T-cell (primary cell): Measurements from ENCODE around the gene CCL20. TPM values are rescaled to one million over a fixed set of nuclear protein-coding genes. Genes with fewer than 3 reads are reported as not detected.
A peak's percentile ranks its signal among the peaks of the same experiment; 100 is the strongest.

ENCODE experiments used
- ATAC-seq, 4 experiments: fragments of 200-7000 bp in 3 of 4; fragments of 150-1000 bp in 1 of 4; cut with Tn5 transposase; replicated peaks in 1 of 4; 1 replicate in 3 of 4; 2 replicates in 1 of 4; pipeline ENCODE4 v1.10.0; 2021; ENCODE audit warnings: moderate library complexity in 3 of 4, mild to moderate bottlenecking in 2 of 4, moderate number of reproducible peaks in 1 of 4
- CTCF ChIA-PET, 2 donors: fragments of 300-600 bp; sonication (Branson Sonifier 250); formaldehyde crosslinking; loops; one replicate each; lab custom pipeline; 2022; ENCODE audit warnings: antibody characterized with exemption in 2 of 2; lab: Charles Lee
- POLR2A ChIA-PET, 2 donors: fragments of 300-600 bp; sonication (Branson Sonifier 250); formaldehyde crosslinking; loops; one replicate each; lab custom pipeline; 2022; ENCODE audit warnings: antibody characterized with exemption in 2 of 2; lab: Charles Lee
- DNase-seq, 35 experiments: peaks; one replicate each; pipeline versions ENCODE4 v3.0.0 to v3.0.0-alpha.2; 2013 to 2023
- H3K27ac ChIP-seq: one replicate; pipeline ENCODE4 v1.5.1; 2013; ENCODE audit warnings: low read length
- H3K27me3 ChIP-seq, 2 experiments: replicated peaks in 1 of 2; 1 replicate in 1 of 2; 2 replicates in 1 of 2; pipeline versions ENCODE4 v1.6.1 to v1.7.0; 2013; ENCODE audit warnings: low read length in 1 of 2, mixed read lengths in 1 of 2; ENCODE audit not compliant: control insufficient read depth in 2 of 2, insufficient read depth in 2 of 2; ENCODE audit errors: extremely low read depth in 1 of 2
- H3K36me3 ChIP-seq, 2 donors: 1 replicate in 1 of 2; 2 replicates in 1 of 2; pipeline versions ENCODE4 v1.6.1 to v1.7.0; 2013; ENCODE audit warnings: low read length in 1 of 2; ENCODE audit not compliant: control insufficient read depth in 2 of 2, insufficient read depth in 1 of 2; ENCODE audit errors: extremely low read depth in 1 of 2
- H3K4me1 ChIP-seq, 2 experiments: 1 replicate in 1 of 2; 2 replicates in 1 of 2; pipeline versions ENCODE4 v1.6.1 to v1.7.0; 2013; ENCODE audit warnings: low read length in 2 of 2, mixed read lengths in 1 of 2; ENCODE audit not compliant: insufficient read depth in 2 of 2, control insufficient read depth in 1 of 2; ENCODE audit errors: extremely low read depth in 1 of 2
- H3K4me3 ChIP-seq, 2 donors: 1 replicate in 1 of 2; 2 replicates in 1 of 2; pipeline versions ENCODE4 v1.5.1 to v1.7.0; 2013; ENCODE audit warnings: mild to moderate bottlenecking in 2 of 2, low read length in 1 of 2, moderate library complexity in 1 of 2; ENCODE audit not compliant: control insufficient read depth in 1 of 2; ENCODE audit errors: extremely low read depth in 1 of 2
- H3K9me3 ChIP-seq: 2 replicates; pipeline ENCODE4 v1.7.0; 2013
- H3K27ac Mint-ChIP-seq, 2 donors: one replicate each; pipeline ENCODE4 v1.8.0; 2020 to 2021; ENCODE audit warnings: mild to moderate bottlenecking in 2 of 2, mixed read lengths in 2 of 2
- H3K27me3 Mint-ChIP-seq, 2 donors: one replicate each; pipeline ENCODE4 v1.8.0; 2021 to 2022; ENCODE audit warnings: mixed read lengths in 2 of 2
- H3K36me3 Mint-ChIP-seq: one replicate; pipeline ENCODE4 v1.8.0; 2021; ENCODE audit warnings: mixed read lengths
- H3K4me1 Mint-ChIP-seq, 3 donors: one replicate each; pipeline ENCODE4 v1.8.0; 2020 to 2022; ENCODE audit warnings: mixed read lengths in 3 of 3, mild to moderate bottlenecking in 1 of 3
- H3K4me3 Mint-ChIP-seq, 3 donors: one replicate each; pipeline ENCODE4 v1.8.0; 2020 to 2022; ENCODE audit warnings: mild to moderate bottlenecking in 3 of 3, mixed read lengths in 3 of 3, moderate library complexity in 3 of 3
- H3K9me3 Mint-ChIP-seq, 3 donors: one replicate each; pipeline ENCODE4 v1.8.0; 2020 to 2022; ENCODE audit warnings: mixed read lengths in 3 of 3
- WGBS: methylation state at CpG from one replicate; pipeline ENCODE4 v1.1.5; 2013; ENCODE audit warnings: missing lambda C conversion rate; ENCODE audit not compliant: insufficient coverage; 5-methylcytosine and 5-hydroxymethylcytosine counted together
- total RNA-seq, 35 experiments: library from RNA in 6 of 35; stranded (reverse) in 6 of 35; fragments of 120-200 nt in 1 of 35; gene quantifications; one replicate each; pipeline versions ENCODE4 v1.2.1 to v1.2.4 and lab custom pipeline; 2013 to 2026

The CCL20 gene
- total RNA-seq, 5 donors from 2014 or later (not counting 1 experiment from before 2014, with no cell fraction given) = 1.8 to 3.0 (median 1.9) TPM; not detected in 2

DNA sequence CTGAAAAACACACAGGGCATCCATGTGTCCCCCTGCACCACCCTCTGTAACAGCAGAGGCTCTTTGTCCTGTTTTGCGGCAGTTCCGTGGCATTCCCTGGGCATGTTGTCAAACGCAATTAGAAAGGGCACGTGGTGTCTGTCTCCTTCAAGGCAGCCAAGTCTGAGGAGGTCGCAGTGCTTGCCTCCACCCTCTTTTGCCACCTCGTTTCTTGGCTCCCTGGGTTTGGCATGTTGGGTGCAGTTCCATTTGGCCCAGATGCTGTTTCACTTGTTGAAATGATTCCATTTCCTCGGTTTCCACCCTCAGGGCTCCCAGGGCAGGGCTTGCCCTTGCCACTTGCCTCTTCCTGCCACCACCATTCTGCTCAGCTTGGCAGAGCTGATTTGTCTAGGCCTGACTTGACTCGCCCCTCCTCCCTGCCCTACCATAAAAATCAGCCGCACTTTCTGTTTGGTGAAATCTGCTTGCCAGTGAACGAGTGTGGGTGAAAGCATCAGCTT is 12.4 kb downstream of the CCL20 start:
- WGBS = 48% methylated on average over 7 of the region's 10 CpGs
- H3K27me3 ChIP-seq = peaks cover 0 to 5% of the 10 kb centered on the region in 2 experiments
- H3K4me3 ChIP-seq = no peak overlapping the region
- no peaks in the 10 kb centered on the region for H3K9me3 Mint-ChIP-seq
- ATAC-seq = peak in 2 of 4 experiments; percentile 36 to 71
- no peaks in the 10 kb centered on the region for H3K36me3 Mint-ChIP-seq
- no peaks in the 10 kb centered on the region for H3K9me3 ChIP-seq
- H3K27me3 Mint-ChIP-seq = peaks cover 2 to 4% of the 10 kb centered on the region in 2 donors
- ChIA-PET CTCF (no interaction called here), POLR2A (no interaction called here)
- DNase-seq = peak in 5 of 35 experiments; percentile 8 to 41 (median 14)
- H3K4me1 ChIP-seq = peaks cover 0 to 5% of the 10 kb centered on the region in 2 experiments
- peaks cover 0 to 13% (median 2%) of the 10 kb centered on the region in 3 donors for H3K4me1 Mint-ChIP-seq
- no peaks in the 10 kb centered on the region for H3K36me3 ChIP-seq
- peak overlapping the region; percentile 65 to 76 for H3K27ac Mint-ChIP-seq
- no peak overlapping the region for H3K4me3 Mint-ChIP-seq
- peak overlapping the region; percentile 62 for H3K27ac ChIP-seq

DNA sequence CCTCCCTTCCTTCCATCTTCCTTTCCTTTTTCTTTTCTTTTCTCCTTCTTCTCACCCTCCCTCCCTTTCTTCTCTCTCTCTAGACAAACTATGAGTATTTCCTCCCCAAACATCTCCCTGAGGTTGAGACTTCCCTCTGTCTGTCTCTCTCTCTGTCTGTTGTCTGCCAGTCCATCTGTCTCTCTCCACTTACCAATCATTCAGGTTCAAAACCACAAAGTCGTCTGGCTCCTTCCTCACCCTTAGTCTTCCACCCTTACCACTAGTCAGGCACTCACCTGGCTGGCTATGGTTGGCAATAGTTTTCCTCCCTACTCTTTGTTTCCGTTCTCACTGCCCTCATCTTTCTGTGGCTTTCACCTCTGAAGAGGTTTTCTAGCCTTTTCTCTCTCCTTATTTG is 12.9 kb downstream of the CCL20 start:
- peak overlapping the region; percentile 62 for H3K27ac ChIP-seq
- Mint-ChIP-seq H3K27ac (peak overlapping the region; percentile 29 to 65), H3K27me3 (peaks cover 0 to 2% of the 10 kb centered on the region in 2 donors), H3K9me3 (no peaks in the 10 kb centered on the region), H3K4me1 (peaks cover 0 to 13% (median 2%) of the 10 kb centered on the region in 3 donors), H3K36me3 (no peaks in the 10 kb centered on the region), H3K4me3 (no peak overlapping the region)
- ATAC-seq (peak in 1 of 4 experiments; percentile 50), DNase-seq (peak in 1 of 35 experiments; percentile 25)
- no peaks in the 10 kb centered on the region for H3K9me3 ChIP-seq
- WGBS = 17% methylated on average over 1 of the region's 2 CpGs
- H3K27me3 ChIP-seq = peaks cover 0 to 3% of the 10 kb centered on the region in 2 experiments
- no peaks in the 10 kb centered on the region for H3K36me3 ChIP-seq
- ChIA-PET POLR2A (no interaction called here), CTCF (interaction anchor here in 1 of 2 donors (1.1 kb wide), 1 partner anchor 36 kb away, joined by 3 read pairs; no protein-coding TSS in a partner anchor)
- no peak overlapping the region for H3K4me3 ChIP-seq
- H3K4me1 ChIP-seq = peaks cover 0 to 5% of the 10 kb centered on the region in 2 experiments

- H3K27ac Mint-ChIP-seq = no peak overlapping the region
- 79% methylated on average over 3 of the region's 7 CpGs for WGBS
- ATAC-seq = no peak
Observed at GRCh38 chr2:227827143-227827542, 13.5 kb downstream of the CCL20 start.

DNA sequence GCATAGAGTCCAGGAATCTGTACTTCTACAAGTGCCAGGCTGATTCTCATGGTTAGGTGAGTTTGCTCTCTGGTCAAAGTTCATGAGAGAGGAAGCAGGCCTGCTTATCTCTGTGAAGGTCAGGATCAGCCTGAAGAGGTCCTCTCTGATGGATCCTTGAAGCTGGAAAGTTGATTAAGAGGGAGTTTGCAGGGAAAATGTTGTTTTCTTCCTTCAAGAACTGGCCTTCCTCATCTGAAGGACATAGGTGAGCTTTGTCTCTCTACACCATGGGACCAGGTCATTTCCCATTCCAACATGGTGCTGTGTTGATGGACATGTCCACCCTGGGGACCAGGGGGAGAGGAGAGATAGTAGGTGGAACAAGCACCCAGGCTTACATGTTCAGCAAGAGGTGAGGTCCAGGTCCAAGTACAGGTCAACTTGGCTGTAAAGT is 14.9 kb downstream of the CCL20 start:
- H3K27ac Mint-ChIP-seq = no peak overlapping the region
- H3K4me3 ChIP-seq = no peak overlapping the region
- H3K4me1 ChIP-seq = peaks cover 0 to 5% of the 10 kb centered on the region in 2 experiments
- no peaks in the 10 kb centered on the region for H3K36me3 ChIP-seq
- ChIA-PET POLR2A (no interaction called here), CTCF (no interaction called here)
- ATAC-seq (no peak), DNase-seq (no peak)
- no peak overlapping the region for H3K27ac ChIP-seq
- H3K9me3 ChIP-seq = no peaks in the 10 kb centered on the region
- H3K27me3 Mint-ChIP-seq = peaks cover 0 to 2% of the 10 kb centered on the region in 2 donors
- H3K4me1 Mint-ChIP-seq = peaks cover 0 to 13% (median 2%) of the 10 kb centered on the region in 3 donors
- H3K27me3 ChIP-seq = no peaks in the 10 kb centered on the region
- H3K36me3 Mint-ChIP-seq = no peaks in the 10 kb centered on the region
- no peak overlapping the region for H3K4me3 Mint-ChIP-seq
- H3K9me3 Mint-ChIP-seq = no peaks in the 10 kb centered on the region

More at GRCh38 chr2:227827143-227827542, 13.5 kb downstream of the CCL20 start:
- DNase-seq = no peak
- Histone ChIP-seq H3K4me1 (peaks cover 0 to 5% of the 10 kb centered on the region in 2 experiments), H3K4me3 (no peak overlapping the region), H3K27me3 (no peaks in the 10 kb centered on the region), H3K9me3 (no peaks in the 10 kb centered on the region), H3K36me3 (no peaks in the 10 kb centered on the region), H3K27ac (peak overlapping the region; percentile 62)
- Mint-ChIP-seq H3K4me3 (no peak overlapping the region), H3K9me3 (no peaks in the 10 kb centered on the region), H3K4me1 (peaks cover 0 to 13% (median 2%) of the 10 kb centered on the region in 3 donors), H3K27me3 (peaks cover 0 to 2% of the 10 kb centered on the region in 2 donors), H3K36me3 (no peaks in the 10 kb centered on the region)
- ChIA-PET POLR2A (no interaction called here), CTCF (interaction anchor here in 1 of 2 donors (1.1 kb wide), 1 partner anchor 35 kb away, joined by 3 read pairs; no protein-coding TSS in a partner anchor)

GRCh38 chr2:227829337-227829736 is 15.7 kb downstream of the CCL20 start:
- Mint-ChIP-seq H3K27me3 (peaks cover 0 to 2% of the 10 kb centered on the region in 2 donors), H3K4me1 (peaks cover 0 to 13% (median 2%) of the 10 kb centered on the region in 3 donors), H3K36me3 (no peaks in the 10 kb centered on the region), H3K4me3 (no peak overlapping the region), H3K27ac (no peak overlapping the region), H3K9me3 (no peaks in the 10 kb centered on the region)
- no peak overlapping the region for H3K27ac ChIP-seq
- no peak for DNase-seq
- ChIA-PET POLR2A (no interaction called here), CTCF (no interaction called here)
- no CpG with 5 or more reads among the region's 2 CpGs for WGBS
- no peak overlapping the region for H3K4me3 ChIP-seq
- no peaks in the 10 kb centered on the region for H3K27me3 ChIP-seq
- H3K9me3 ChIP-seq = no peaks in the 10 kb centered on the region
- peaks cover 0 to 5% of the 10 kb centered on the region in 2 experiments for H3K4me1 ChIP-seq
- no peaks in the 10 kb centered on the region for H3K36me3 ChIP-seq
- ATAC-seq = no peak

- DNase-seq (no peak), ATAC-seq (no peak)
- Mint-ChIP-seq H3K36me3 (no peaks in the 10 kb centered on the region), H3K27me3 (peaks cover 0 to 7% of the 10 kb centered on the region in 2 donors), H3K4me1 (no peaks in the 10 kb centered on the region), H3K9me3 (peaks cover 0 to 7% (median 0%) of the 10 kb centered on the region in 3 donors), H3K27ac (no peak overlapping the region), H3K4me3 (no peak overlapping the region)
- H3K4me1 ChIP-seq = peaks cover 0 to 6% of the 10 kb centered on the region in 2 experiments
- POLR2A ChIA-PET = no interaction called here
- H3K27ac ChIP-seq = no peak overlapping the region
- CTCF ChIA-PET = no interaction called here
- H3K27me3 ChIP-seq = peaks cover 0 to 4% of the 10 kb centered on the region in 2 experiments
- no CpG with 5 or more reads among the region's 10 CpGs for WGBS
- H3K4me3 ChIP-seq = no peak overlapping the region
- no peaks in the 10 kb centered on the region for H3K36me3 ChIP-seq
- no peaks in the 10 kb centered on the region for H3K9me3 ChIP-seq
Observed at GRCh38 chr2:227834423-227834822, 20.8 kb downstream of the CCL20 start.
